ENCODE measurements around the gene BTBD2.

- no peak for TF ChIP-seq REST (IDR thresholded peaks at IDR 0.05; ENCODE audit: unreplicated experiment)
- no peak for TF ChIP-seq NANOG (IDR thresholded peaks at IDR 0.05; ENCODE audit: borderline replicate concordance)
- no peak for TF ChIP-seq CTCF (conservative IDR thresholded peaks at IDR 0.05; ENCODE audit: low read depth in 2 of 2)
Measured at GRCh38 chr19:2014731-2015607, 545 bp downstream of the BTBD2 start.
